Prostate gland (tissue), 2 donors: ENCODE results near the gene MDFIC.

Source experiments
- POLR2A ChIP-seq: fragments of 450-650 bp; IDR thresholded peaks from one replicate; pipeline ENCODE4 v1.6.1; 2016; ENCODE audit warnings: antibody characterized with exemption, mild to moderate bottlenecking
- TF ChIP-seq, protein P1 (sequence below), 4 experiments: fragments of 200-600 bp in 2 of 4; fragments of 450-650 bp in 2 of 4; sonication (generic) in 2 of 4; IDR thresholded peaks; 1 replicate in 3 of 4; 2 replicates in 1 of 4; pipeline ENCODE4 v1.5.1; 2016 to 2019; ENCODE audit warnings: antibody characterized with exemption in 4 of 4, mild to moderate bottlenecking in 2 of 4, moderate library complexity in 2 of 4

DNA sequence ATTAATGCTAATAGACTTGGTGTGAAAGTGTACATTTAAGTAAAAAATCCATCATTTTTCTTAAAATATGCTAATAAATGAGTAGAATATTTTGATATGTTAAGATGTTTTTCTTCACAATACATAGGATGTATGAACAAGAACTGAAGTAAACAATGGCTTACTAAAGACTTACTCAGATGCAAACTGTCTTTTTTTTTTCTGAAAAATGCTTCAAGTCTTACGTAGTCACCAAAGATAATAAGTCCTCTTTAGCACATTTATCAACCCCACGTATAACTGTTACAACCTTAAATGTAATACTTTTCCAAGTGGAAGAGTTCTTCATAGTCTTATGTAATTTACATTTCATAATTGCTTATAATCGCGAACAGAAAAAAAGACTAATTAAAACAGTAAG, 54.8 kb downstream of the MDFIC start:
- TF ChIP-seq, protein P1, sequence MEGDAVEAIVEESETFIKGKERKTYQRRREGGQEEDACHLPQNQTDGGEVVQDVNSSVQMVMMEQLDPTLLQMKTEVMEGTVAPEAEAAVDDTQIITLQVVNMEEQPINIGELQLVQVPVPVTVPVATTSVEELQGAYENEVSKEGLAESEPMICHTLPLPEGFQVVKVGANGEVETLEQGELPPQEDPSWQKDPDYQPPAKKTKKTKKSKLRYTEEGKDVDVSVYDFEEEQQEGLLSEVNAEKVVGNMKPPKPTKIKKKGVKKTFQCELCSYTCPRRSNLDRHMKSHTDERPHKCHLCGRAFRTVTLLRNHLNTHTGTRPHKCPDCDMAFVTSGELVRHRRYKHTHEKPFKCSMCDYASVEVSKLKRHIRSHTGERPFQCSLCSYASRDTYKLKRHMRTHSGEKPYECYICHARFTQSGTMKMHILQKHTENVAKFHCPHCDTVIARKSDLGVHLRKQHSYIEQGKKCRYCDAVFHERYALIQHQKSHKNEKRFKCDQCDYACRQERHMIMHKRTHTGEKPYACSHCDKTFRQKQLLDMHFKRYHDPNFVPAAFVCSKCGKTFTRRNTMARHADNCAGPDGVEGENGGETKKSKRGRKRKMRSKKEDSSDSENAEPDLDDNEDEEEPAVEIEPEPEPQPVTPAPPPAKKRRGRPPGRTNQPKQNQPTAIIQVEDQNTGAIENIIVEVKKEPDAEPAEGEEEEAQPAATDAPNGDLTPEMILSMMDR (IDR thresholded peaks at IDR 0.05): no peak
- no peak for TF ChIP-seq POLR2A
